ENCODE results near the gene TPCN2. TPM values are rescaled to one million over a fixed set of nuclear protein-coding genes. Genes with fewer than 3 reads are reported as not detected.

The TPCN2 gene
- total RNA-seq, 1 experiment from 2014 or later = 7.1 TPM

GRCh38 chr11:69057236-69057635 is 8.5 kb downstream of the TPCN2 start:
- DNase-seq (ENCODE audit: low read depth) = no peak

- no peak for DNase-seq (ENCODE audit: low read depth)
Observed at GRCh38 chr11:69057801-69058200, 9.1 kb downstream of the TPCN2 start.

- no peak for DNase-seq (ENCODE audit: low read depth)
Observed at GRCh38 chr11:69058511-69059270, 10.0 kb downstream of the TPCN2 start.

GRCh38 chr11:69059429-69059828 is 10.7 kb downstream of the TPCN2 start:
- no peak for DNase-seq (ENCODE audit: low read depth)

- DNase-seq (ENCODE audit: low read depth) = no peak
Observed at GRCh38 chr11:69059985-69060384, 11.3 kb downstream of the TPCN2 start.

GRCh38 chr11:69060806-69061712 is 12.3 kb downstream of the TPCN2 start:
- no peak for DNase-seq (ENCODE audit: low read depth)

GRCh38 chr11:69061713-69062053 is 13.0 kb downstream of the TPCN2 start:
- DNase-seq (ENCODE audit: low read depth) = no peak

- no peak for DNase-seq (ENCODE audit: low read depth)
Observed at GRCh38 chr11:69062169-69062855, 13.6 kb downstream of the TPCN2 start.

- DNase-seq (ENCODE audit: low read depth) = no peak
Observed at GRCh38 chr11:69062873-69063651, 14.3 kb downstream of the TPCN2 start.

GRCh38 chr11:69063652-69064260 is 15.0 kb downstream of the TPCN2 start:
- no peak for DNase-seq (ENCODE audit: low read depth)

GRCh38 chr11:69064394-69064957 is 15.7 kb downstream of the TPCN2 start:
- no peak for DNase-seq (ENCODE audit: low read depth)

- no peak for DNase-seq (ENCODE audit: low read depth)
Observed at GRCh38 chr11:69065147-69065710, 16.5 kb downstream of the TPCN2 start.

GRCh38 chr11:69066122-69067112 is 17.7 kb downstream of the TPCN2 start:
- no peak for DNase-seq (ENCODE audit: low read depth)

- no peak for DNase-seq (ENCODE audit: low read depth)
Observed at GRCh38 chr11:69067200-69067599, 18.5 kb downstream of the TPCN2 start.

- no peak for DNase-seq (ENCODE audit: low read depth)
Observed at GRCh38 chr11:69071086-69071800, 22.5 kb downstream of the TPCN2 start.

GRCh38 chr11:69071956-69072355 is 23.2 kb downstream of the TPCN2 start:
- DNase-seq (ENCODE audit: low read depth) = no peak

- DNase-seq (ENCODE audit: low read depth) = no peak
Observed at GRCh38 chr11:69073469-69073868, 24.7 kb downstream of the TPCN2 start.

- peak; percentile 11 for DNase-seq (ENCODE audit: low read depth)
Observed at GRCh38 chr11:69074375-69075140, 25.8 kb downstream of the TPCN2 start.

Data from LHCN-M2 (cell line).